NCI-H526 (cell line): ENCODE measurements around the gene MS4A6A.
"Not testable (repeated sequence)": the region's sequence is repeated elsewhere in the genome, so short reads cannot be mapped to it uniquely, and the experiment has no call there.

Source experiments
- DNase-seq, 2 experiments: peaks; one replicate each; lab custom pipeline; 2025; lab: John Stamatoyannopoulos, UW

Gene MS4A6A, protein sequence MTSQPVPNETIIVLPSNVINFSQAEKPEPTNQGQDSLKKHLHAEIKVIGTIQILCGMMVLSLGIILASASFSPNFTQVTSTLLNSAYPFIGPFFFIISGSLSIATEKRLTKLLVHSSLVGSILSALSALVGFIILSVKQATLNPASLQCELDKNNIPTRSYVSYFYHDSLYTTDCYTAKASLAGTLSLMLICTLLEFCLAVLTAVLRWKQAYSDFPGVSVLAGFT

DNA sequence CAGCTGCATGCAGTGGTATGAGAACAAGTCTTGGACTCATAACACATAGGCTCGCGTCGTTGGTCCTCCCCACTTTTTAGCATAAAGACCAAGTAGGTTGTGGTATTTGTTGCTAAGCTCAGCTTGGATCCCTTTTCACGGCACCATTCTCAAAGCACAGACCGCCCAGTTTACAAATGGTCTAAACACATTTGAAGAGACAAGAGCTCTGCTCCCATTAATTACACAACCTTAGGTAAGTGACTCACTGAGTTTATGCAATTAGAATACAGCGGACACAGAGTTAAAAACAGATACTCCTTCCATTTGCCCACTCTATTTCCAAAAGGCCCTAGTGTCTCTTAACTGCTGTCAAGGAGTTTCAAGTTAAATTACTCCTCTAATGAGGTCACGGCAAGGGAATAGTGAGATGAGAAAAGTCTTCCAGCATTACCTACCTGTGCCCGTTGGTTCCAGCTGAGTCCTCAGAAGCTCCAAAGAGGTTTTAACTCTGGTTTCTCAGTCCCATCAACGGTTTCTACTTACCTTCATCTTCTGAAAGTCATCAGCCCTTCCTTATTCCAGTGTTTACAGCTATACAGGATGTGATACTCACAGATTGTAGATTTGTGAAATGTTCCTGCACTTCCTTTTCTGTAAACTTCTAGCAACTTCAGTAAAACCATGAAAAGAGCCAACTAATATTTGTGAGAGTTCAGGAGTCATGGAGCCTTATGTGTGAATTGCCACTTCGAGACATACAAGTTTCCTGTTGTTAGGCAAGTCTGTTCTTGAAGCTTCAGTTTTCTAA lies at the start of gene MS4A6A:
TSS of gene MS4A6A (minus strand) at position 543 of the 790 bp plus-strand sequence. CDS start 1,356 bp downstream, outside the sequence.
- no peak for DNase-seq

DNA sequence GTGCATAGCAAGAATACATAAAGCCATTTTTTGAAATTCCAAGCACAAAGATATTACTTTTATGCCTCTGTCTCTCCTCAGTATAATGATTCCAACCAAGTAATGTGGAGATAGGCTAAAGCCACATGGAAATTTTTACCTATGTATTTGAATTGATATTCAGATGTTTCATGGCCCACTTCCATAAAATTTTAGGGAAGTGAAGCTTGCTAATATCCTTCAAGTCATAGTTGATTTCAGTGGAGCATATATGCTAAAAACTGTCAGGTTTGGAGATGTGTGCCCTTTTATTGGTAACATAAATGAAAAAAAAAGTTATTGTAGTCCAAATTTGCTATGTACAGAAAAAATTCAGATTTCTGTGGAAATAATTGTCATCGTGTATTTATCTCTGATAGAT lies 47.8 kb upstream of the MS4A6A start:
- no peak for DNase-seq

- no peak for DNase-seq
Observed at GRCh38 chr11:60222141-60222540, 39.3 kb upstream of the MS4A6A start.

- DNase-seq, result no peak
Observed at GRCh38 chr11:60221692-60222091, 38.8 kb upstream of the MS4A6A start.

- no peak for DNase-seq
Observed at GRCh38 chr11:60221181-60221580, 38.3 kb upstream of the MS4A6A start.

GRCh38 chr11:60214386-60214785 lies 31.5 kb upstream of the MS4A6A start:
- no peak for DNase-seq

DNA sequence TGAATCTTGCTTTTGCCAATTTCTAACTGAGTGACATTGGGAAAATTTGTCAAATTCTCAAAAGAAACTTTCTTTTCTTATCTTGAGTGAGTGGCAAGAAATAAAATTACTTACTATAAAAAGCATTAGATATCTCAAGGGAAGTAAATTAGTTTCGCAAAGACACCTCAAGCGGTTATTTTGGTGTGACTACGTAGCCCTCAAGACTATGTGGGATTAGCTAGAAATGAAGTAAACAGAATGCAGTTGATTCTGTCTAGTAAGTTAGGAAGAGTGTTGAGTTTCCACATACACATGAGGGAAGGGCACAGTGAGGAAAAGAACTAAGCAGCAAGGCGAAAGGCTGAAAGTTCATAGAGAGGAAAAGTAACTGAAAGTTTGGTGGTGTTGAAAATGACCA lies 28.3 kb upstream of the MS4A6A start:
- DNase-seq, result no peak

GRCh38 chr11:60209977-60210376 lies 27.1 kb upstream of the MS4A6A start:
- DNase-seq, result no peak

GRCh38 chr11:60208951-60209350 lies 26.1 kb upstream of the MS4A6A start:
- no peak for DNase-seq

DNA sequence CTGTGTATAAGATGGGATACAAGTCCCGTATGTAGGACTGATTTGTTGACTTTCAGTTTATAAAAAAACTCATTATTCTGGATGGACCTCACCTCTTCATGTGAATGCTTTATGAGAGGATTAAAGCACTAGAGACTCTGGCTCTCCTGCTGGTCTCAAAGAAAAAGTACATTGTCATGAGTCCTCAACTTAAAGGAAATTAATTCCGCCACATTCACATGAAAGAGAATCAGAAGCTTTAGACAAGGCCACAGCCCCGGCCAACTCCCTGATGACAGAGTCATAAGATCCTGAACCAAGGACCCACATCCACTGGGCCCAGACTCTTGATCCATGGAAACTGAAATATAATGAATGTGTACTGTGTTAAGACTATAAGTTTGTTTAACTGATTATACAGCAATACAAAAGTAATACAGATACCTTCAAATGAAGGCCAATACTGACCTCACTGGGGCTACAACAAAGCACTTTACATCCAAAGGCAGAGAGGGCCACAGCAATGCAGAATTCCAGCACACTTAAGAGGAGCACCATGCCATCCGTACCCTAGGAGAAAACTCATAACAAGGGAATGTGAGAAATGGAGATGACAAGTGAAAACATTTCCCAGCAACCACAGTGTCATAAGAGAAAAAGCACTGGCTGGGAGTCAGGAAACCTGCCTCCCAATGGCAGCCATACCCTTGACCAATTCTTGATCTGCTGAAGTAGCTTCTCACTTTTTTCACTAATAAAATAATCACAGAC lies 25.4 kb upstream of the MS4A6A start:
- DNase-seq, result no peak

- DNase-seq, result no peak
Observed at GRCh38 chr11:60206616-60207015, 23.7 kb upstream of the MS4A6A start.

GRCh38 chr11:60204922-60205321 lies 22.0 kb upstream of the MS4A6A start:
- no peak for DNase-seq

GRCh38 chr11:60201334-60201733 lies 18.5 kb upstream of the MS4A6A start:
- DNase-seq, result not testable (repeated sequence)

DNA sequence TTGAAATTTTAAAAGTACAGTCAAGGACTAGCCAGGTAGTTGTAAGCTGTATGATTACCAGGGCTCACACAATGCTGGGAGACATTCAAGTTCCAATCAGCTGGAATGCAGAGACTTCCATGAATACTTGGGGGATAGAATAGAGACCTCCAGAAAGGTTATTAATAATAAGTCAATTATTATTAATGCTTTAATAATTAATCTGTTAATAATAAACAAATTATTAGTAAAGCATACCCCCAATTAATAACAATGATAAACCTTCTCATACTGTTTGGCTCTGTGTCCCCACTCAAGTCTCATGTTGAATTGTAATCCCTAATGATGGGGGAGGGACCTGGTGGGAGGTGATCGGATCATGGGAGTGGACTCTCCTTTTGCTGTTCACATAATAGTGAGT lies 14.6 kb upstream of the MS4A6A start:
- DNase-seq, result no peak

DNA sequence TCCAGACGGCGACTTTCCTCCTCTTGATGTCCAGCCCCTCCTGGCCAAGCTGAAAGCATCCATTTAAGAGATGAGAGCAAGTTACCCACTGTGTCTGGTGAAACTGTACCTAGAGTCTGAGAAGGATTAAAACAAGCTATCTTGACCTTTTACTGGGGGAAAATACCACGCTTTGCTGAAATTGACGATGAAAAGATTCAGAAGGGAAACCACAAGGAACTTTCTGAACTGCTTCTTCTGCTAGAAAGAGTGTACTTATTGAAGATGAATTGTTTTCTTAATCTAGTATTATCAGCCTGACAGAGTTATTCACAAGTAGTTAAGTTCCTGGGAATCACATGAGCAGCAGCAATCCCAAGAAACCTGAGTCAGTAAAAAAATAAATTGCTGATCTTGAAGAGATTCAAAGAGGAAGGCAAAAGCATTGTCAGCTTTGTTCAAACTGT lies 13.1 kb upstream of the MS4A6A start:
- no peak for DNase-seq

DNA sequence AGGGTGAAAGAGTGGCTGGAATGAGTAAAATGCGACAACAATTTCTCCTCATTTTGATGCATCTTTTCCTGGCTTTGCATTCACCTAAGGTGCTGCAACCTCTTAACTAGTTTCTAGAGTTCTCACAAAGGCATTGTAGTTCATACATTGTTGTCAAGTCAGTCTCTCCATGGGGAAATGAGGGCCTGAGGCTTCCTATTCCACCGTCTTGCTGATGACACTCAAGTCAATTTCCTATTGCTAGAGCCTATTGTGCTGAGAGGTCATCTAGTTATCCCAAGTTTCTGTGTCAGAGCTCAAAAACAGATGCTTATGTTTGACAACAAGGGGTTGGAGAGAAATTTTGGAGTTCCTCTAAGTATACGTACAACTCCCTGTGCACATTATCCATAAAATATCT lies 11.6 kb upstream of the MS4A6A start:
- no peak for DNase-seq

DNA sequence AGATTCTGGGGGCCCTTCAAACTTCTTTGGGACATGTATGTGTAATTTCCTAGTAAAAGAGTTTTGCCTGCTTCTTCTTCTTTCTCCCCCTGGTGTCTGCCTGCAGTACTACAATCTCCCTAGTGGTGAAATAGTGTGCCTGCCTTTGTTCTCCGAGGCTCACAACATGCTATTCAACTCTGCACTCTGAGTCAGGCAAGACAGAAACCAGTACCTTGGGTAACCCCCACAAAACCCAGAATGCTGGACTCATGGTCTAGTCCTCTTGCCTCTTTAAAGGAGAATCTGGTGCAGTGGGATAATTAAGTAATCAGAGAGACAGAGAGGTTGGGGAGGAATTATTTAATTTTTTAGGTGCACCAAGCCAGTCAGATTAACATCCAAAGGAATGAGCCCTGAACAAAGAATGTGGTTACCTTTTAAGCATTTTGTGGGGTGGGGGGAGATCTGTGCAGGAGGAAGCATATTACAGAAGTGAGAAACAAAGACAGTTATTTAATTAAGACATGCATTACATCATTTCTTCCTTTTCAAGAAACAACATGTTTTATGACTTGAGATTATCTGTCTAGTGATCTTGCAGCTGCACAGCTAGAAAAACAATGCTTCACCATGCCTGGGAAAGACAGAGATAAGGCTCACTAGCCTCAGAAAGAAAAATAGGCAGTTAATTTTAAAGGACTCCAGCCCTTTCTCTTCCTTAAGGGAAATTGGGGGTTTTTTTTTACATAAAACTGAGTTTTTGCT lies 11.0 kb upstream of the MS4A6A start:
- peak; percentile 45 to 69 for DNase-seq

- not testable (repeated sequence) for DNase-seq
Observed at GRCh38 chr11:60192564-60192963, 9.7 kb upstream of the MS4A6A start.

GRCh38 chr11:60188481-60188880 lies 5.6 kb upstream of the MS4A6A start:
- not testable (repeated sequence) for DNase-seq

- not testable (repeated sequence) for DNase-seq
Observed at GRCh38 chr11:60186128-60186527, 3.2 kb upstream of the MS4A6A start.

- DNase-seq, result not testable (repeated sequence)
Observed at GRCh38 chr11:60185512-60185827, 2.6 kb upstream of the MS4A6A start.

- no peak for DNase-seq
Observed at GRCh38 chr11:60184824-60185511, 2.1 kb upstream of the MS4A6A start.
